ENCODE results near the gene GNAZ. TPM values are rescaled to one million over a fixed set of nuclear protein-coding genes. Genes with fewer than 3 reads are reported as not detected.

GNAZ gene
- total and polyA plus RNA-seq, 2 of the 8 experiments (the other 6 are each of a cell fraction or from before 2014, with no cell fraction given): 6.6 to 9.6 TPM

DNA sequence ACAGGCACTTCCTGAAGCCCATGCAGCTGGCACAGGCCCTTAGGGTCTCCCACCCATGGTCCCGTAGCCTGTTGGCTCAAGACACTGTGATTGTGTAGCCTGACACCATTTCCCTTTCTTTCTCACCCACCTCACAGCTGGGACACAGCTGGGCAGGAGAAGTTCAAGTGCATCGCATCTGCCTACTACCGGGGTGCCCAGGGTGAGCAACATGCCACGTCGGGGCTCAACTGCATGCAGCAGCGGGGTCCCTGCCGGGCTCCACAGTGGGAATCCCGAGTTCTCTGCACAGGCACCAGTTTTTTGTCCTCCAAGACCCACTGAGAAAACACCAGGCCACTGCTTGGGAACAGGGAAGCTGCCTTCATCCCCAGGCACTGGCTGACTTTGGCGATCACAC is 85.5 kb downstream of the GNAZ start (continued):
- no peak for TF ChIP-seq RXRA (IDR thresholded peaks at IDR 0.05; ENCODE audit: insufficient read depth, low read depth, low read length)
- no peak for TF ChIP-seq SIN3A (conservative IDR thresholded peaks at IDR 0.05 in 1 of 2, IDR thresholded peaks at IDR 0.05 in 1 of 2; ENCODE audit: low read depth in 1 of 2, low read length in 2 of 2)
